ENCODE results near the gene GRID1.
A peak's percentile ranks its signal among the peaks of the same experiment; 100 is the strongest.

DNA sequence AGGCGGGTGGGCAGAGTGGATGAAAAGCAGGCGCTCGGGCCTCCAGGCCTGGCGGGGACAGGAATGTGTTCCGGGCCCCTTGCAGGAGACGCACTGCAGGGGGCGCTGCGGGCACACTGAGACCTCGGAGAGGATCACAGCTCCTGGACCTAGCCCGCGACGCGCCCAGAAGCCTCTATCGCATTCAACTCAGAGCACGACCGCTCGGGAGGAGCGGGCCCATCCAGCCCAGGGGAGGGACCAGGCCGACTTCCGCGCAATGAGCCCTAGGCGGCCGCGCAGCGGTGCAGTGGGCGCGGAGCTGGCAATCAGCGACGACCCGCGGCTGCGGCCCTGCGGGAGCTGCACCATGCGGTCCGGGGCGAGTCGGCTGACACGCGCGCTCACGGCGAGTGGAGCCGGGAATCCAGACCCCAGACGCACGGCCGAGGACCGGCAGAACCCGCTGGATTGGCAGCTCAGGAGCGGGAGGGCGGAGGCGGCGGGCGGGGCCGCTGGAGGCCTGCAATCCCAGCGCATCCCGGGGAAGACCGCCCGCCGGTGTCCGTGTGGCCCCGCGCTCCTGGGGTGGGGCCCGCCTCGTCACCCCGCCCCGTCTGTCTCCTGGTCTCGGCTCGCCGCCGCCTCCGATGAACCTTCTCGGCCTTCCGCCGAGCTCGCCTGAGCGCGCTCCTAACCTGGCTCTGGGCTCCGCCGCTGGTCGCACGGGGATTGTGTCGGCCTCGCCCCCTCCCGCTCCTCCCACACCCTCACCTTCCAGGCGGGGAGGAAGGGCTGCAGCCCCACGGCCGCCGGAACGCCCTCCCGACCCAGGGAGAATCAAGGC is 33.5 kb upstream of the GRID1 start:
- TF ChIP-seq, protein P1, sequence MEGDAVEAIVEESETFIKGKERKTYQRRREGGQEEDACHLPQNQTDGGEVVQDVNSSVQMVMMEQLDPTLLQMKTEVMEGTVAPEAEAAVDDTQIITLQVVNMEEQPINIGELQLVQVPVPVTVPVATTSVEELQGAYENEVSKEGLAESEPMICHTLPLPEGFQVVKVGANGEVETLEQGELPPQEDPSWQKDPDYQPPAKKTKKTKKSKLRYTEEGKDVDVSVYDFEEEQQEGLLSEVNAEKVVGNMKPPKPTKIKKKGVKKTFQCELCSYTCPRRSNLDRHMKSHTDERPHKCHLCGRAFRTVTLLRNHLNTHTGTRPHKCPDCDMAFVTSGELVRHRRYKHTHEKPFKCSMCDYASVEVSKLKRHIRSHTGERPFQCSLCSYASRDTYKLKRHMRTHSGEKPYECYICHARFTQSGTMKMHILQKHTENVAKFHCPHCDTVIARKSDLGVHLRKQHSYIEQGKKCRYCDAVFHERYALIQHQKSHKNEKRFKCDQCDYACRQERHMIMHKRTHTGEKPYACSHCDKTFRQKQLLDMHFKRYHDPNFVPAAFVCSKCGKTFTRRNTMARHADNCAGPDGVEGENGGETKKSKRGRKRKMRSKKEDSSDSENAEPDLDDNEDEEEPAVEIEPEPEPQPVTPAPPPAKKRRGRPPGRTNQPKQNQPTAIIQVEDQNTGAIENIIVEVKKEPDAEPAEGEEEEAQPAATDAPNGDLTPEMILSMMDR (IDR thresholded peaks at IDR 0.05), result peak; percentile 88 to 95 (median 95)
- peak; percentile 14 to 58 for TF ChIP-seq POLR2AphosphoS5 (IDR thresholded peaks at IDR 0.05; ENCODE audit: insufficient read depth in 1 of 2, low read depth in 1 of 2)
